Liver (tissue), 3 donors: ENCODE measurements around the gene MCTP1.

Source experiments
- GABPA ChIP-seq, 2 donors: IDR thresholded peaks in 1 of 2; conservative IDR thresholded peaks in 1 of 2; 2 replicates each; pipeline ENCODE4 v1.6.1; 2016; ENCODE audit warnings: antibody characterized with exemption in 2 of 2, mild to moderate bottlenecking in 1 of 2, moderate library complexity in 1 of 2
- HNF4G ChIP-seq: IDR thresholded peaks from 2 replicates; pipeline ENCODE4 v1.6.1; 2016; ENCODE audit warnings: antibody characterized with exemption
- JUND ChIP-seq, 2 donors: IDR thresholded peaks; 2 replicates each; pipeline ENCODE4 v1.6.1; 2016; ENCODE audit warnings: antibody characterized with exemption in 2 of 2
- TAF1 ChIP-seq: conservative IDR thresholded peaks from 2 replicates; pipeline ENCODE4 v1.6.1; 2016; ENCODE audit warnings: antibody characterized with exemption, mild to moderate bottlenecking
- YY1 ChIP-seq: IDR thresholded peaks from 2 replicates; pipeline ENCODE4 v1.6.1; 2016; ENCODE audit warnings: antibody characterized with exemption, mild to moderate bottlenecking
- TF ChIP-seq, protein P1 (sequence below): fragments of 150-350 bp; IDR thresholded peaks from 2 replicates; pipeline ENCODE4 v1.5.1; 2017; ENCODE audit warnings: improper control_type of control experiment, low read depth, low read length; ENCODE audit not compliant: missing input control
- donor health status: healthy.
- donor health status: healthy.

DNA sequence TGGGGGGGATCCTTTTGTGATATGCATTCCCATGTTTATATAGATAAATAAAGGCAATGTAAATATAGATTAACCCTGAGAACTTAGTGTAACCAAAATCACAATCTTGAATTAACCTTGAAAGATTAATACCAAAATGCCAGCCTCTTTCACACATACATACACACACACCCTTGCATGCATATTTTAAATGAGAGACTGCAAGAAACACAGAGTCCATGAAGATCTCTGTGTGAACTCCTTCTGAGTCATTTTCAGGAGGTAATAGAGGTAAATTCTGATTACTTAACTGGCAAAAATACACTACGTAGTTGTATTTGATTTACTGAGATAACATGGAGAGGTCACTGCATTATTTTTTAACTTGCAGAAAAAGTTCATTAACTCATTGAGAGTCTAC, 548.4 kb downstream of the MCTP1 start:
- TF ChIP-seq, protein P1, sequence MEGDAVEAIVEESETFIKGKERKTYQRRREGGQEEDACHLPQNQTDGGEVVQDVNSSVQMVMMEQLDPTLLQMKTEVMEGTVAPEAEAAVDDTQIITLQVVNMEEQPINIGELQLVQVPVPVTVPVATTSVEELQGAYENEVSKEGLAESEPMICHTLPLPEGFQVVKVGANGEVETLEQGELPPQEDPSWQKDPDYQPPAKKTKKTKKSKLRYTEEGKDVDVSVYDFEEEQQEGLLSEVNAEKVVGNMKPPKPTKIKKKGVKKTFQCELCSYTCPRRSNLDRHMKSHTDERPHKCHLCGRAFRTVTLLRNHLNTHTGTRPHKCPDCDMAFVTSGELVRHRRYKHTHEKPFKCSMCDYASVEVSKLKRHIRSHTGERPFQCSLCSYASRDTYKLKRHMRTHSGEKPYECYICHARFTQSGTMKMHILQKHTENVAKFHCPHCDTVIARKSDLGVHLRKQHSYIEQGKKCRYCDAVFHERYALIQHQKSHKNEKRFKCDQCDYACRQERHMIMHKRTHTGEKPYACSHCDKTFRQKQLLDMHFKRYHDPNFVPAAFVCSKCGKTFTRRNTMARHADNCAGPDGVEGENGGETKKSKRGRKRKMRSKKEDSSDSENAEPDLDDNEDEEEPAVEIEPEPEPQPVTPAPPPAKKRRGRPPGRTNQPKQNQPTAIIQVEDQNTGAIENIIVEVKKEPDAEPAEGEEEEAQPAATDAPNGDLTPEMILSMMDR = no peak
- TF ChIP-seq HNF4G (no peak), TAF1 (no peak), YY1 (no peak), GABPA (IDR thresholded peaks at IDR 0.05 in 1 of 2, conservative IDR thresholded peaks at IDR 0.05 in 1 of 2) (no peak), JUND (IDR thresholded peaks at IDR 0.05) (no peak)
